Measurements from ENCODE around the gene IQGAP3. TPM values are rescaled to one million over a fixed set of nuclear protein-coding genes. Genes with fewer than 3 reads are reported as not detected.
"Not testable (repeated sequence)": the region's sequence is repeated elsewhere in the genome, so short reads cannot be mapped to it uniquely, and the experiment has no call there.

The IQGAP3 gene
- total RNA-seq, 2 donors from 2014 or later, result 28.6 to 36.9 TPM

GRCh38 chr1:156555715-156556114 lies 16.6 kb downstream of the IQGAP3 start:
- Mint-ChIP-seq H3K27me3 (ENCODE audit: insufficient read depth) (no peaks in the 10 kb centered on the region), H3K4me1 (peaks cover 9% of the 10 kb centered on the region), H3K4me3 (no peak overlapping the region), H3K9me3 (no peaks in the 10 kb centered on the region), H3K36me3 (ENCODE audit: low read depth) (peaks cover 24% of the 10 kb centered on the region), H3K27ac (no peak overlapping the region)
- TF ChIP-seq CTCF (conservative IDR thresholded peaks at IDR 0.05), result no peak
- DNase-seq, result no peak
- Histone ChIP-seq H3K4me3 (ENCODE audit: low read length) (no peak overlapping the region), H3K27me3 (ENCODE audit: control insufficient read depth, insufficient read depth, low read length, poor library complexity, severe bottlenecking) (no peaks in the 10 kb centered on the region), H3K36me3 (ENCODE audit: control insufficient read depth, insufficient read depth, low read length) (peaks cover 55% of the 10 kb centered on the region), H3K9me3 (ENCODE audit: control insufficient read depth, low read length) (no peaks in the 10 kb centered on the region), H3K27ac (ENCODE audit: low read depth, low read length) (no peak overlapping the region), H3K9ac (ENCODE audit: extremely low read depth, low read length, poor library complexity, severe bottlenecking) (no peak overlapping the region), H3K4me1 (ENCODE audit: control insufficient read depth, insufficient read depth, low read length) (peaks cover 8% of the 10 kb centered on the region)
- WGBS, 2 experiments (ENCODE audit: insufficient coverage in 1 of 2, insufficient read length in 1 of 2), result 64 to 70% methylated on average over 2 of the region's 2 CpGs

DNA sequence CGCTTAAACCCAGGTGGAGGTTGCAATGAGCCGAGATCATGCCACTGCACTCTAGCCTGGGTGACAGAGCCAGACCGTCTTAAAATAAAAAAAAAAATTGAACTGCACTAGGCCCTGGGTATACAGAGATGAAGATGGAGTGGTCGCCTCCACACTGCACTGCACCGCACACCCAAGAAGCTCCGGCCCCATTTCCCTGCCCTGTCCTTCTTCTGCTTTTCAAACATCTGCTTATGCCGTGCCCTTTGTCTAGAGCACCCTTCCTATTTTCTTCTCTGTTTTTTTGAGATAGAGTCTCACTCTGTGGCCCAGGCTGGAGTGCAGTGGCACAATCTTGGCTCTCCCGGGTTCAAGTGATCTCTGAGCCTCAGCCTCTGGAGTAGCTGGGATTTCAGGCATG lies 17.4 kb downstream of the IQGAP3 start:
- peaks cover 8% of the 10 kb centered on the region for H3K4me1 Mint-ChIP-seq
- Histone ChIP-seq H3K4me1 (ENCODE audit: control insufficient read depth, insufficient read depth, low read length) (peaks cover 6% of the 10 kb centered on the region), H3K9me3 (ENCODE audit: control insufficient read depth, low read length) (no peaks in the 10 kb centered on the region), H3K27me3 (ENCODE audit: control insufficient read depth, insufficient read depth, low read length, poor library complexity, severe bottlenecking) (no peaks in the 10 kb centered on the region), H3K9ac (ENCODE audit: extremely low read depth, low read length, poor library complexity, severe bottlenecking) (no peak overlapping the region), H3K4me3 (ENCODE audit: low read length) (no peak overlapping the region), H3K27ac (ENCODE audit: low read depth, low read length) (no peak overlapping the region), H3K36me3 (ENCODE audit: control insufficient read depth, insufficient read depth, low read length) (peaks cover 60% of the 10 kb centered on the region)
- no peak overlapping the region for H3K4me3 Mint-ChIP-seq
- no peak for DNase-seq
- H3K36me3 Mint-ChIP-seq (ENCODE audit: low read depth), result peaks cover 25% of the 10 kb centered on the region
- TF ChIP-seq CTCF (conservative IDR thresholded peaks at IDR 0.05), result no peak
- no peaks in the 10 kb centered on the region for H3K27me3 Mint-ChIP-seq (ENCODE audit: insufficient read depth)
- H3K9me3 Mint-ChIP-seq, result no peaks in the 10 kb centered on the region
- 84 to 87% methylated on average over 8 of the region's 8 CpGs for WGBS, 2 experiments (ENCODE audit: insufficient coverage in 1 of 2, insufficient read length in 1 of 2)
- H3K27ac Mint-ChIP-seq, result no peak overlapping the region

- no peaks in the 10 kb centered on the region for H3K4me1 ChIP-seq (ENCODE audit: control insufficient read depth, insufficient read depth, low read length)
- TF ChIP-seq CTCF (conservative IDR thresholded peaks at IDR 0.05), result no peak
- H3K4me1 Mint-ChIP-seq, result no peaks in the 10 kb centered on the region
- H3K27me3 ChIP-seq (ENCODE audit: control insufficient read depth, insufficient read depth, low read length, poor library complexity, severe bottlenecking), result no peaks in the 10 kb centered on the region
- no peaks in the 10 kb centered on the region for H3K9me3 ChIP-seq (ENCODE audit: control insufficient read depth, low read length)
- WGBS, 2 experiments (ENCODE audit: insufficient coverage in 1 of 2, insufficient read length in 1 of 2), result 93 to 96% methylated on average over 4 to 6 of the region's 6 CpGs
- no peak overlapping the region for H3K4me3 ChIP-seq (ENCODE audit: low read length)
- no peak overlapping the region for H3K27ac ChIP-seq (ENCODE audit: low read depth, low read length)
- H3K9me3 Mint-ChIP-seq, result no peaks in the 10 kb centered on the region
- peaks cover 57% of the 10 kb centered on the region for H3K36me3 ChIP-seq (ENCODE audit: control insufficient read depth, insufficient read depth, low read length)
- DNase-seq, result no peak
- H3K36me3 Mint-ChIP-seq (ENCODE audit: low read depth), result peaks cover 19% of the 10 kb centered on the region
- H3K9ac ChIP-seq (ENCODE audit: extremely low read depth, low read length, poor library complexity, severe bottlenecking), result no peak overlapping the region
- no peaks in the 10 kb centered on the region for H3K27me3 Mint-ChIP-seq (ENCODE audit: insufficient read depth)
- H3K4me3 Mint-ChIP-seq, result no peak overlapping the region
- no peak overlapping the region for H3K27ac Mint-ChIP-seq
These were observed 18.4 kb downstream of the IQGAP3 start for GRCh38 chr1:156553860-156554485.

DNA sequence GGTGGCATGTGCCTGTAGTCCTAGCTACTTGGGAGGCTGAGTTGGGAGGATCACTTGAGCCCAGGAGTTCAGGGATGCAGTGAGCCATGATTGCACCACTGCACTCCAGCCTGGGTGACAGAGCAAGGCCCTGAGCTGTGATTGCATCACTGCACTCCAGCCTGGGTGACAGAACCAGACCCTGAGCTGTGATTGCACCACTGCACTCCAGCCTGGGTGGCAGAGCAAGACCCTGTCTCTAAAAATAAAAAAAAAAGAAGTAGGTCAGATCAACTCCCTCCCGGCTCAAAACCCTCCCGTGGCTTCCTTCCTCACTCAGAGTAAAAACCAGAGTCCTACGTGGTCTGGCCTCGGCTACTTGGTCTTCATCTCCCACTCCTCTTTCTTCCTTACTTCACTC lies 19.4 kb downstream of the IQGAP3 start:
- H3K4me3 ChIP-seq (ENCODE audit: low read length); H3K27ac ChIP-seq (ENCODE audit: low read depth, low read length); H3K4me1 ChIP-seq (ENCODE audit: control insufficient read depth, insufficient read depth, low read length); H3K4me1 Mint-ChIP-seq; DNase-seq; H3K27me3 ChIP-seq (ENCODE audit: control insufficient read depth, insufficient read depth, low read length, poor library complexity, severe bottlenecking); H3K9ac ChIP-seq (ENCODE audit: extremely low read depth, low read length, poor library complexity, severe bottlenecking); H3K27me3 Mint-ChIP-seq (ENCODE audit: insufficient read depth); H3K27ac Mint-ChIP-seq; H3K9me3 Mint-ChIP-seq; H3K4me3 Mint-ChIP-seq; H3K9me3 ChIP-seq (ENCODE audit: control insufficient read depth, low read length): not testable (repeated sequence)
- H3K36me3 Mint-ChIP-seq (ENCODE audit: low read depth), result peaks cover 22% of the 10 kb centered on the region
- WGBS, 2 experiments (ENCODE audit: insufficient coverage in 1 of 2, insufficient read length in 1 of 2), result 95 to 100% methylated on average over 3 to 4 of the region's 4 CpGs
- H3K36me3 ChIP-seq (ENCODE audit: control insufficient read depth, insufficient read depth, low read length), result peaks cover 66% of the 10 kb centered on the region

All from endodermal cell (in vitro differentiated cells).